Endothelial cell of umbilical vein (primary cell): ENCODE data around the gene SLC22A23. TPM values are rescaled to one million over a fixed set of nuclear protein-coding genes. Genes with fewer than 3 reads are reported as not detected.

Experiments
- BruUV-seq: library from RNA; stranded (reverse); fragments of 400-500 nt; replicated peaks from 2 replicates; lab custom pipeline; 2021; lab: Mats Ljungman, UMichigan
- CTCF ChIA-PET: fragments of 300-600, 350-600 bp; sonication (Branson Sonifier 250); formaldehyde crosslinking; loops from one replicate; lab custom pipeline; 2021; ENCODE audit warnings: antibody characterized with exemption, inconsistent platforms; lab: Charles Lee
- POLR2A ChIA-PET: fragments of 300-600, 350-600 bp; sonication (Branson Sonifier 250); formaldehyde crosslinking; loops from one replicate; lab custom pipeline; 2021; ENCODE audit warnings: antibody characterized with exemption, inconsistent platforms; lab: Charles Lee
- DNase-seq: peaks from one replicate; pipeline ENCODE4 v3.0.0-alpha.2; 2011; ENCODE audit warnings: low read depth, low spot score
- FAIRE-seq: peaks from 2 replicates; lab custom pipeline; 2011; peaks lifted over from hg19 to GRCh38; lab: Jason Lieb, UNC
- H2AFZ ChIP-seq: 2 replicates; pipeline ENCODE4 v1.6.0; 2012; ENCODE audit warnings: low read depth, low read length, control low read depth, inconsistent platforms
- H3K27ac ChIP-seq: 2 replicates; pipeline ENCODE4 v1.5.1; 2011; ENCODE audit warnings: low read depth, mild to moderate bottlenecking, control low read depth, low read length, moderate library complexity; ENCODE audit not compliant: insufficient read depth
- H3K27me3 ChIP-seq, 2 experiments: 2 replicates each; pipeline versions ENCODE4 v1.6.0 to v1.6.1; 2011; ENCODE audit warnings: low read length in 2 of 2, mixed read lengths in 1 of 2; ENCODE audit not compliant: control insufficient read depth in 2 of 2, insufficient read depth in 2 of 2
- H3K36me3 ChIP-seq, 2 experiments: 2 replicates in 1 of 2; 3 replicates in 1 of 2; pipeline ENCODE4 v1.5.1; 2011; ENCODE audit warnings: low read length in 2 of 2, mild to moderate bottlenecking in 1 of 2, moderate library complexity in 1 of 2; ENCODE audit not compliant: control insufficient read depth in 2 of 2, insufficient read depth in 2 of 2; ENCODE audit errors: extremely low read depth in 1 of 2
- H3K4me1 ChIP-seq: 3 replicates; pipeline ENCODE4 v1.5.1; 2011; ENCODE audit warnings: mild to moderate bottlenecking, low read length; ENCODE audit not compliant: control insufficient read depth, insufficient read depth; ENCODE audit errors: extremely low read depth
- H3K4me2 ChIP-seq: 2 replicates; pipeline ENCODE4 v1.6.1; 2011; ENCODE audit warnings: low read length, control low read depth, mixed read lengths; ENCODE audit not compliant: insufficient read depth
- H3K4me3 ChIP-seq, 3 experiments: fragments of 200-600 bp in 1 of 3; sonication (generic), shearing (Covaris generic) in 1 of 3; replicated peaks in 1 of 3; 2 replicates each; pipeline ENCODE4 v1.5.1; 2011 to 2016; ENCODE audit warnings: control low read depth in 3 of 3, low read length in 3 of 3, mild to moderate bottlenecking in 2 of 3, inconsistent platforms in 1 of 3, low read depth in 1 of 3, moderate library complexity in 1 of 3; ENCODE audit not compliant: insufficient read depth in 1 of 3
- H3K79me2 ChIP-seq: 2 replicates; pipeline ENCODE4 v1.6.0; 2012; ENCODE audit warnings: low read length, inconsistent platforms; ENCODE audit not compliant: control insufficient read depth, insufficient read depth
- H3K9ac ChIP-seq: replicated peaks from 2 replicates; pipeline ENCODE3; 2011; ENCODE audit warnings: low read length, control low read depth; ENCODE audit not compliant: insufficient read depth; ENCODE audit errors: extremely low read depth
- H3K9me1 ChIP-seq: replicated peaks from 3 replicates; pipeline ENCODE4 v1.6.0; 2011; ENCODE audit warnings: mild to moderate bottlenecking, low read length; ENCODE audit not compliant: control insufficient read depth, insufficient read depth; ENCODE audit errors: extremely low read depth
- H3K9me3 ChIP-seq: replicated peaks from 2 replicates; pipeline ENCODE4 v1.5.1; 2012; ENCODE audit warnings: low read length, inconsistent platforms; ENCODE audit not compliant: control insufficient read depth, insufficient read depth
- H4K20me1 ChIP-seq: replicated peaks from 2 replicates; pipeline ENCODE3; 2011; ENCODE audit warnings: mild to moderate bottlenecking, low read length; ENCODE audit not compliant: control insufficient read depth, insufficient read depth; ENCODE audit errors: extremely low read depth
- EZH2 ChIP-seq: IDR thresholded peaks from 2 replicates; pipeline ENCODE4 v1.6.1; 2012; ENCODE audit warnings: borderline replicate concordance, low read depth, mild to moderate bottlenecking, moderate library complexity, low read length, inconsistent platforms; ENCODE audit not compliant: severe bottlenecking
- FOS ChIP-seq: IDR thresholded peaks from 2 replicates; pipeline ENCODE4 v1.6.1; 2011; ENCODE audit warnings: mild to moderate bottlenecking, low read length, moderate library complexity, borderline replicate concordance; ENCODE audit not compliant: insufficient read depth
- GATA2 ChIP-seq: IDR thresholded peaks from 2 replicates; pipeline ENCODE4 v1.7.0; 2011; ENCODE audit warnings: low read depth, mild to moderate bottlenecking, moderate library complexity, mixed read lengths, low read length; ENCODE audit not compliant: insufficient read length, insufficient read depth
- JUN ChIP-seq: IDR thresholded peaks from 2 replicates; pipeline ENCODE4 v1.6.1; 2011; ENCODE audit warnings: borderline replicate concordance, low read depth; ENCODE audit not compliant: insufficient read length, insufficient read depth
- MAX ChIP-seq: IDR thresholded peaks from 2 replicates; pipeline ENCODE4 v1.6.1; 2011; ENCODE audit not compliant: insufficient read depth, insufficient read length
- MYC ChIP-seq: IDR thresholded peaks from one replicate; pipeline ENCODE4 v1.6.1; 2011; ENCODE audit warnings: mild to moderate bottlenecking, low read depth, low read length
- POLR2A ChIP-seq: IDR thresholded peaks from 2 replicates; pipeline ENCODE4 v1.6.1; 2012; ENCODE audit warnings: low read depth, mild to moderate bottlenecking, control low read depth, low read length
- POLR2AphosphoS5 ChIP-seq: IDR thresholded peaks from 2 replicates; pipeline ENCODE4 v1.6.1; 2012; ENCODE audit warnings: low read depth, mild to moderate bottlenecking, control low read depth, low read length, moderate library complexity; ENCODE audit not compliant: insufficient read depth
- dilution Hi-C: fragments of 300-500 bp; cut with MboI; formaldehyde crosslinking; loops from one replicate; pipeline ENCODE4 v1.15.0; 2019; ENCODE audit warnings: low sequenced_read_pairs; ENCODE audit not compliant: extremely low pct_ligation_motif_present
- intact Hi-C: fragments of 100-400 bp; cut with micrococcal nuclease; formaldehyde crosslinking; loops from one replicate; pipeline ENCODE4 v1.10.0; 2022
- polyA plus RNA-seq, 4 experiments: library from polyadenylated mRNA; depleted of rRNA in 3 of 4; stranded (reverse) in 3 of 4; unstranded in 1 of 4; fragments of >200 nt; gene quantifications; 2 replicates each; pipeline versions ENCODE4 v1.2.1 to v1.2.3, GENCODE V29; 2011 to 2012; ENCODE audit warnings: missing spikeins in 1 of 4
- total RNA-seq: library from RNA; stranded (reverse); gene quantifications from 2 replicates; pipeline ENCODE4 v1.2.3, GENCODE V29; 2021
- TF ChIP-seq, protein P1 (sequence below), 2 donors: IDR thresholded peaks; 1 replicate in 1 of 2; 2 replicates in 1 of 2; pipeline ENCODE4 v1.5.1; 2011; ENCODE audit warnings: low read length in 2 of 2, mild to moderate bottlenecking in 2 of 2, moderate library complexity in 2 of 2, control low read depth in 1 of 2, inconsistent platforms in 1 of 2, low read depth in 1 of 2; ENCODE audit not compliant: insufficient read depth in 1 of 2; ENCODE audit errors: extremely low read depth in 1 of 2

SLC22A23 gene
- total and polyA plus RNA-seq, 2 donors (not counting 3 experiments of a cell fraction or from before 2014, with no cell fraction given), result 4.2 to 14.3 TPM

DNA sequence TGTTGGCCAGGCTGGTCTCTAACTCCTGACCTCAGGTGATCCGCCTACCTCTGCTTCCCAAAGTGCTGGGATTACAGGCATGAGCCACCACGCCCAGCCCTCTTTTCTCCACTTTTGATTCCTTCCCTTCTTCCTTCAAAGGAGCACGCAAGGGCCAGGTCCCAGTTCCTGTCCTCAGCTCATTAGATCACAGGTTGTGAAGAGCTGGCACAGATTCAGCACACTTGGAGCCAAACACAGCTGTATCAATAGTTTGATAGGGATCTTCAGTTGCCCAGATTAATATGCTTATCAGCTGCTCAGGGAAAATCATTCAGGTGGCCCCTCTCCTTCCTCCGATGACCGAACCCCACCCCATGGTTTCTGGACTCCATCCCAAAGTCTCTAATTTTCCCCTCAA lies 14.4 kb upstream of the SLC22A23 start:
- dilution Hi-C loops, result no loop called here
- Histone ChIP-seq H3K4me1 (no peaks in the 10 kb centered on the region), H3K4me2 (no peak overlapping the region), H3K9ac (no peak overlapping the region), H3K27me3 (no peaks in the 10 kb centered on the region), H2AFZ (no peak overlapping the region), H3K4me3 (no peak overlapping the region), H3K9me1 (no peaks in the 10 kb centered on the region), H3K27ac (no peak overlapping the region), H4K20me1 (no peaks in the 10 kb centered on the region), H3K9me3 (no peaks in the 10 kb centered on the region), H3K36me3 (no peaks in the 10 kb centered on the region), H3K79me2 (no peaks in the 10 kb centered on the region)
- intact Hi-C loops, result no loop called here
- DNase-seq (no peak), FAIRE-seq (no peak)
- TF ChIP-seq GATA2, result no peak
- no peak for TF ChIP-seq POLR2AphosphoS5
- TF ChIP-seq, protein P1, sequence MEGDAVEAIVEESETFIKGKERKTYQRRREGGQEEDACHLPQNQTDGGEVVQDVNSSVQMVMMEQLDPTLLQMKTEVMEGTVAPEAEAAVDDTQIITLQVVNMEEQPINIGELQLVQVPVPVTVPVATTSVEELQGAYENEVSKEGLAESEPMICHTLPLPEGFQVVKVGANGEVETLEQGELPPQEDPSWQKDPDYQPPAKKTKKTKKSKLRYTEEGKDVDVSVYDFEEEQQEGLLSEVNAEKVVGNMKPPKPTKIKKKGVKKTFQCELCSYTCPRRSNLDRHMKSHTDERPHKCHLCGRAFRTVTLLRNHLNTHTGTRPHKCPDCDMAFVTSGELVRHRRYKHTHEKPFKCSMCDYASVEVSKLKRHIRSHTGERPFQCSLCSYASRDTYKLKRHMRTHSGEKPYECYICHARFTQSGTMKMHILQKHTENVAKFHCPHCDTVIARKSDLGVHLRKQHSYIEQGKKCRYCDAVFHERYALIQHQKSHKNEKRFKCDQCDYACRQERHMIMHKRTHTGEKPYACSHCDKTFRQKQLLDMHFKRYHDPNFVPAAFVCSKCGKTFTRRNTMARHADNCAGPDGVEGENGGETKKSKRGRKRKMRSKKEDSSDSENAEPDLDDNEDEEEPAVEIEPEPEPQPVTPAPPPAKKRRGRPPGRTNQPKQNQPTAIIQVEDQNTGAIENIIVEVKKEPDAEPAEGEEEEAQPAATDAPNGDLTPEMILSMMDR (IDR thresholded peaks at IDR 0.05; ENCODE audit: extremely low read depth in 1 of 2, insufficient read depth in 1 of 2, low read depth in 1 of 2, low read length in 2 of 2), result no peak
- TF ChIP-seq EZH2, result no peak
- no peak for TF ChIP-seq JUN
- TF ChIP-seq FOS, result no peak
- no peak for TF ChIP-seq POLR2A
- no peak for TF ChIP-seq MAX
- TF ChIP-seq MYC, result no peak
- ChIA-PET POLR2A (no interaction called here), CTCF (interaction anchor here (1.5 to 3.3 kb wide), 2 partner anchors 12 to 18 kb away, joined by 5 to 11 read pairs; no protein-coding TSS in a partner anchor)
- no TSS peak for BruUV-seq
